Mucosa of descending colon (tissue), 3 donors: ENCODE data around the gene LENG9. TPM values are rescaled to one million over a fixed set of nuclear protein-coding genes. Genes with fewer than 3 reads are reported as not detected.
"Not testable (repeated sequence)": the region's sequence is repeated elsewhere in the genome, so short reads cannot be mapped to it uniquely, and the experiment has no call there.

ENCODE experiments used
- ATAC-seq: fragments of 200-7000 bp; cut with Tn5 transposase; one replicate; pipeline ENCODE4 v1.9.1; 2020; ENCODE audit warnings: mild to moderate bottlenecking, moderate library complexity
- DNase-seq, 3 donors: peaks; one replicate each; pipeline ENCODE4 v3.0.0-alpha.2; 2020
- H3K36me3 ChIP-seq: fragments of 200-600 bp; one replicate; pipeline ENCODE4 v1.8.0; 2021; ENCODE audit warnings: low read depth, mild to moderate bottlenecking
- H3K4me1 ChIP-seq: fragments of 200-600 bp; one replicate; pipeline ENCODE4 v1.8.0; 2021; ENCODE audit warnings: low read depth, mild to moderate bottlenecking
- H3K4me3 ChIP-seq: fragments of 200-600 bp; one replicate; pipeline ENCODE4 v1.8.0; 2021; ENCODE audit warnings: mild to moderate bottlenecking
- H3K9me3 ChIP-seq: fragments of 200-600 bp; one replicate; pipeline ENCODE4 v1.8.0; 2021; ENCODE audit warnings: mild to moderate bottlenecking
- intact Hi-C, 2 donors: fragments of 100-400 bp; cut with DNase I in 1 of 2; cut with micrococcal nuclease in 1 of 2; formaldehyde crosslinking; loops; one replicate each; pipeline versions ENCODE4 v1.11.0 to v1.11.1; 2022; cut with DNase I, micrococcal nuclease
- total RNA-seq, 3 donors: library from RNA; stranded (reverse); fragmentation: NEBNext Ultra II Directional in 2 of 3; extraction: Animal tissue kit (Norgen Biotek cat#: 25700) in 2 of 3; gene quantifications; one replicate each; pipeline versions ENCODE4 v1.2.1 to v1.2.4, GENCODE V29; 2021 to 2023
- TF ChIP-seq, protein P1 (sequence below): fragments of 200-600 bp; IDR thresholded peaks from one replicate; pipeline ENCODE4 v1.8.0; 2022; ENCODE audit warnings: antibody characterized with exemption, mild to moderate bottlenecking
- donor health status: DM: no; HTN: no; CAD: no; lungs with moderate emphysema.
- donor health status: DM: no; HTN: no; CAD: no.
- donor health status: DM: no; HTN: yes; CAD: no.

LENG9 gene
- total RNA-seq, 3 donors from 2014 or later: 9.2 to 21.6 (median 20.9) TPM

DNA sequence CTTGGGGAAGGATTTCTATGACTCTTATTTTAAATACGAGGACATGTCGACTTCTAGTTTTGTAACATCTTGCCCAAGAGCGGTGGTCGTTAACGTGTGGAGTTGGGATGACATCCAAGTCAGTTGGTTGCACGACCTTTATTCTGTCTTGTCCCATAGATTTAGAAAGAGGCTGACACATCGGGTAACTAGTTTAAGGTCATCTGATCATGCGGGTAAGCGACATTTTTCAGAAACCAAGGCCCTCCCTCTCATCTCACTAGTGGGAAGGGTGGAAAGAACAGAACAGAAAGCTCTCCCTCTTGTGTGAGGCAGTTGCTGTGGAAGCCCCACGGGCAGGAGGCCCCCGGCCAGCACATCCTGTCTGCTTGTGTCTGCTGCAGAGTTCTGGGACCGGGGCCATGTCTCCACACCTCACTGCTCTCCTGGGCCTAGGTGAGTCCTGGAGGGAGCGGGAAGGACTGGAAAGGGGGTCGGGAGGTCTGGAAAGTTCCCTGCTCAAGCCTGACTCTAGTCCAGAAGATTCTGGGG, 39.0 kb upstream of the LENG9 start, which contains the start of gene LAIR2:
Gene LAIR2 (plus strand): TSS at position 314 of the 531 bp plus-strand sequence. CDS start 88 bp downstream, at position 402.
- intact Hi-C loops: no loop called here
- Histone ChIP-seq H3K36me3 (no peaks in the 10 kb centered on the region), H3K9me3 (no peaks in the 10 kb centered on the region), H3K4me1 (no peaks in the 10 kb centered on the region), H3K4me3 (no peak within 1 kb of the TSS)
- DNase-seq: no peak
- ATAC-seq: no peak
- TF ChIP-seq, protein P1, sequence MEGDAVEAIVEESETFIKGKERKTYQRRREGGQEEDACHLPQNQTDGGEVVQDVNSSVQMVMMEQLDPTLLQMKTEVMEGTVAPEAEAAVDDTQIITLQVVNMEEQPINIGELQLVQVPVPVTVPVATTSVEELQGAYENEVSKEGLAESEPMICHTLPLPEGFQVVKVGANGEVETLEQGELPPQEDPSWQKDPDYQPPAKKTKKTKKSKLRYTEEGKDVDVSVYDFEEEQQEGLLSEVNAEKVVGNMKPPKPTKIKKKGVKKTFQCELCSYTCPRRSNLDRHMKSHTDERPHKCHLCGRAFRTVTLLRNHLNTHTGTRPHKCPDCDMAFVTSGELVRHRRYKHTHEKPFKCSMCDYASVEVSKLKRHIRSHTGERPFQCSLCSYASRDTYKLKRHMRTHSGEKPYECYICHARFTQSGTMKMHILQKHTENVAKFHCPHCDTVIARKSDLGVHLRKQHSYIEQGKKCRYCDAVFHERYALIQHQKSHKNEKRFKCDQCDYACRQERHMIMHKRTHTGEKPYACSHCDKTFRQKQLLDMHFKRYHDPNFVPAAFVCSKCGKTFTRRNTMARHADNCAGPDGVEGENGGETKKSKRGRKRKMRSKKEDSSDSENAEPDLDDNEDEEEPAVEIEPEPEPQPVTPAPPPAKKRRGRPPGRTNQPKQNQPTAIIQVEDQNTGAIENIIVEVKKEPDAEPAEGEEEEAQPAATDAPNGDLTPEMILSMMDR: no peak

DNA sequence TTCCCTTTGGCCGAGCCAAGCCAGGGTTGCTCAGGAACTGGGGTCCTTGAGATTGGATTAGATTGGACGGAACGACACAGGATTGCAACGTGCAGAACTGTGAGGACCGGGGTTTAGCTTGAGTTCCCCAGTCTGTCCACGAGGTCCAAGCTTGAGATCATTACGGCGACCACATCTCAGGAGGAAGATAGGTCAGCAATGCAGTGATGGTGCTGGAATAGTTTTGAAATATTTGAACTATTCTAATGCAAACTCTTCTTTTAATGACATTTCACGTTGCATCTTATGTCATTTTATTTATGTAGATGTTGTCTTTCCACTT, 34.8 kb upstream of the LENG9 start:
- ATAC-seq, H3K36me3 ChIP-seq, intact Hi-C loops: not testable (repeated sequence)

DNA sequence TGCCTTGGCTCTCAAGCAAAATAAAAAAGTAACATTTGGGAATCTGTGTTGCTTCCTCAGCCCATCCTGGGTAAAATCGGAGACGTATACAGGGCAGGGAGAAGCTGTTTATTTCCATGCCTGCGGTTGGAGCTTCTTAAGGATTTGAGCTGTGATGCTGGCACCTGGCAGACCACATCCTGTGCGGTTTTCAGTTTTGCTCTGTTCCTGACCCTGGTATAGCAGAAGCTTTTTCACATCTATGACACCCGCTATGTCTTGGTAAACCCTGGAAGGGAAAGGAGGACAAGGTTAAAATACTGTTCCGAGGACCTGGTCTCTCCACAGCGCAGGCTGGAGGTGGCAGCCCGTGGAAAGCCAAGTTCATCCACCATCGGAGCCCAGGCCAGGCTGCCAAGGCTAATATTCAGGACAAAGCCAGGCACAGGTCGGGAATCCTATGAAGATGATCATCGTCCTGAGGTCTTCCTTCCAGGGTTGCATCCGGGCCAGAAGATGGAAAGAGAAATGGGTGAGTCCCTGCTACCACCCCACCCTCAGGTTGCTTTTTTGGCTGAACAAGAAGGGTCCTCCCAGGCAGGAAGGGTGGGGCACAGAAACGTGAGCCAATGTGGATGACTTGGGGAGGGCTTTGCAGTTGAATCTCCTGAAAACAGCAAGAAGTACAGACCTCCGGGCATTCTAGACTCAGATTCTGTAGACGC, 34.3 kb upstream of the LENG9 start:
- H3K36me3 ChIP-seq, H3K4me3 ChIP-seq, H3K4me1 ChIP-seq, H3K9me3 ChIP-seq, DNase-seq, intact Hi-C loops: not testable (repeated sequence)
- ATAC-seq: peak; percentile 40

More for the DNA sequence above, 34.8 kb upstream of the LENG9 start:
- not testable (repeated sequence) for H3K9me3 ChIP-seq, H3K4me3 ChIP-seq, DNase-seq, H3K4me1 ChIP-seq

DNA sequence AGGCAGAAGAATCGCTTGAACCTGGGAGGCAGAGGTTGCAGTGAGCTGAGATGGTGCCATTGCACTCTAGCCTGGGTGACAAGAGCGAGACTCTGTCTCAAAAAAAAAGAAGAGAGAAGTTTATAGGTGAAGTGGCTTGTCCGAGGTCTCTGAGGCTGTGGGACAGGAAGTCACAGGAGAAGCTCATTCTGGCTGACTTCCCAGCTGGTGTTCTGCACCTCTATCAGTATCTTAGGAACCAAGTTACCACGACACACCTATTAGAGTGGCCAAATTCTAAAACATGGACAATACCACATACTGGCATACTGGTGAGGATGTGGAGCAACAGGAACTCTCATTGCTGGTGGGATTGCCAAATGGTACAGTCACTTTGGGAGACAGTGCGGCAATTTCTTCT, 31.7 kb upstream of the LENG9 start:
- intact Hi-C loops, H3K4me1 ChIP-seq, H3K9me3 ChIP-seq, H3K4me3 ChIP-seq, DNase-seq, ATAC-seq, H3K36me3 ChIP-seq: not testable (repeated sequence)

DNA sequence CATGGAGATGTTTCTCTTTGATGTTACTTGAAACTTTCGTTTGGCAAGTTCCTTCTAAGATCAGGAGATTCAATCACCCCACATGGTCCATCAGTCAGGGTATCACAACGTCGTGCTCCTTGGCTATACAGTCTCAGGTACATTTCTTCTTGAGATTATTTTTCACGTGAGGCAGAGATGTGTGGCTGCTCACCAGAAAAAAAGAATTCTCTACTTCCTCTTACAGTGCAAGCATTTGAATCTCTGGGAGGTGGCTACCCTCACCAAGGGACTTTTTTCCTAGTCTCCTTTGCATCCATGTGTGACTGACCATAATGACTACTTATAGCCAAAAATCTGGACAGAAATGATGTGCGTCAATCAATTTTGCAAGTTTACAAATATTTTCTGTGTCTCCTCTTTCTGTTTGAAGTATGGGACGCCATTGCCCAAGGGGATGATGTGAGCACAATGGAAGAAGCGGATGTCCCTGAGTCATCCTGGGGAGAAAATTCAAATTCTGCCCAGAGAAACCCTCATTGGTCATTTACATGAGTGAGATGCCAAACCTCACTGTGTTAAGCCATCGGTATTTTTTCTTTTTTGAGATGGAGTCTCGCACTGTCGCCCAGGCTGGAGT, 30.5 kb upstream of the LENG9 start:
- no peaks in the 10 kb centered on the region for H3K36me3 ChIP-seq
- intact Hi-C loops: no loop called here
- ATAC-seq: no peak
- DNase-seq: no peak
- H3K4me1 ChIP-seq: no peaks in the 10 kb centered on the region
- TF ChIP-seq, protein P1: no peak
- H3K9me3 ChIP-seq: no peaks in the 10 kb centered on the region
- no peak overlapping the region for H3K4me3 ChIP-seq

DNA sequence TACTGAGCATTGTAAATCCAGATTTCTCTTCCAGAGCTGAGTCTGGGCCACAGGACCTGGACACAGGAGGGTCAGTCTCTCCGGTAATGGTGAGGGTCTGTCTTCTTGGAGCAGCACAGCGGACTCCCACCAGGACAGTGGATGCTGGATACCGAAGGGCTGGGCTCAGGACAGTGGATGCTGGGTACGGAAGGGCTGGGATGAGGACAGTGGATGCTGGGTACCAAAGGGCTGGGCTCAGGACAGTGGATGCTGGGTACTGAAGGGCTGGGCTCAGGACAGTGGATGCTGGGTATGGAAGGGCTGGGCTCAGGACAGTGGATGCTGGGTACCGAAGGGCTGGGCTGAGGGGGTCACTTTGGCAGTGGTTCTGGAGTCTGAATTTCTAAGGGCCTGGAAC, 29.5 kb upstream of the LENG9 start:
- ATAC-seq, intact Hi-C loops, DNase-seq, H3K36me3 ChIP-seq, H3K4me3 ChIP-seq, H3K4me1 ChIP-seq, H3K9me3 ChIP-seq: not testable (repeated sequence)

DNA sequence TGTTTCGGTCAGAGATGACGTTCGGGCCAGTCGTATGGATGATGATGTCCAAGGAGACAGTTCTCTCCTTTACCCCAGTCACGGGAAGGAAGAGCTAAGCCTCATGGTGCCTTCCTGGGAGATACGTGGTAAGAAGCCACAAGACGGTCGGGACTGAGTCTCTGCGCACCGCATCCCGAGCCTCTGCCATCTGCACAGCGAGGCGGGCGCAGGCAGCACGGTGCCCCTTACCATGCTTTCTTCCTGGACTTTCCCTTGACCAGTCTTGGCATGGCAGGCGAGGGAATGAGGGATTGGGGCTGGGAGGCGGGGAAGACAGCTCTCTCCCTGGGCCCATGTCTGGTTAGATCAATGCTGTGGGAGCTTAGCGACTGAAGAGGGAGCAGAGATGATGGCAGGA, 29.0 kb upstream of the LENG9 start:
- no peaks in the 10 kb centered on the region for H3K9me3 ChIP-seq
- H3K4me1 ChIP-seq: no peaks in the 10 kb centered on the region
- no peaks in the 10 kb centered on the region for H3K36me3 ChIP-seq
- TF ChIP-seq, protein P1: no peak
- ATAC-seq (no peak), DNase-seq (no peak)
- intact Hi-C loops: no loop called here
- no peak overlapping the region for H3K4me3 ChIP-seq
